ENCODE results near the gene PABPC4L. TPM values are rescaled to one million over a fixed set of nuclear protein-coding genes. Genes with fewer than 3 reads are reported as not detected.
"Not testable (repeated sequence)": the region's sequence is repeated elsewhere in the genome, so short reads cannot be mapped to it uniquely, and the experiment has no call there.

The PABPC4L gene
- 1.3 TPM for total RNA-seq
- long read RNA-seq, result 0 reads

DNA sequence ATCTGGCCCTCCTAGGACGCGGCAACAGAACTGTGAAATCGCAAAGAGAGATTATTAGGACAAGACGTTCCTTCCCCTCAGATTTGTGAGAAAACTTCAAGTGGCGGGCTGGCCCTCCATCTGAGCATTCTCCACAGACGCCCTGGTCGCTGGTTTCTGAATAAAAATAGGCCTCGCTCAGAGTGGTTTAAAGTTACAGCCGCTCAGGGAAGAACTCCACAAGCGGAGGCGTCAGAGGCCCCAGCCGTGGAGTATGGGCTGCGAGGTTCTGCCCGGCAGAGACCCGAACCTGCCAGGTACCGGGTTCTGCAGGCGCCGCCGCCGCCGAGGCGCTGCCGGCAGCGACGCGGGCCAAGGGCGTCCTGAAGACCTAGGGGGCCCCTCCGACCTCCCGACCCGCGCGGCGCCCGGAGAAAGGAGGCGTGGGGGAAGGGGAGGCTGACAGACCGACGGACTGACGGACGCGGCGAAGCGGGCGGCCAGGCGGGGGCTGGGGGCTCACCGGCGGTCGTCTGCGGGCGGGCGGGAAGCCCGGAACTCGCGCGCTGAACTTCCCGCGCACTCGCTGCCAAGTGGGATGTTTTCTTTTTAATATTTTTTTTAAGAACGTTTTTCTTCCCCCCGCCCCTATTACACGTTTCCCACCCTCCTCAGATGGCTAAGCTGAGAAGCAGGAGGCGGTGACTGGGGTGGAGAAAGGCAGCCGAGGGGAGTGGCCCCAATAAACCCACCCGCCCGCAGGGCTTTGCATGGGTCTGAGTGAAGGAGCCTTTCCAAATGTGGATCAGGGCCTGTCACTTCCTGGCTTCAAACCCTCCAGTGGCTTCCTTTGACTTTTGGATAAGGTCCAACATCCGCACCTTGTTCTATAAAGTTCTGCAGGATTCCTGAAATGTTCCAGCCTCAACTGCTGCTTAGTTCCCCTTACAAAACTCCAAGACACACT, at the start of gene PABPC4L:
TSS of gene PABPC4L (minus strand) at position 574 of the 946 bp plus-strand sequence. CDS start 770 bp downstream, outside the sequence.
- DNase-seq (ENCODE audit: low spot score), result peak; percentile 86

DNA sequence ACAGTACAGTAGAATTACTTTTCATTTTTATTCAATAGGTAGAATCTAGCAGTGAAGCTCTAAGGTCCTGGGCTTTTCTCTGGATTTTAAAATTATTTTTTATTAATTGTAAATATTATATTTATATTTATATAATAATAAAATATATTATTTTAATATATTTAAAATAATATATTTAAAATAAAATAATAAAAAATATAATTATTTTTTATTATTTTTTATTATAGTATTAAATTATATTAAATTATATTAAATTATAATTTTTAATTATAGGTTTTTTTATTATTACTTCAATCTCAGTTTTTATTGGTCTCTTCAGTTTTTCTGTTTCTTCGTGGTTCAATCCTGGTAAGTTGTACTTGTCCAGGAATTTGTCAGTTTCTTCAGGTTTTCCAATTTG, 49.7 kb upstream of the PABPC4L start:
- DNase-seq (ENCODE audit: low spot score), result no peak

DNA sequence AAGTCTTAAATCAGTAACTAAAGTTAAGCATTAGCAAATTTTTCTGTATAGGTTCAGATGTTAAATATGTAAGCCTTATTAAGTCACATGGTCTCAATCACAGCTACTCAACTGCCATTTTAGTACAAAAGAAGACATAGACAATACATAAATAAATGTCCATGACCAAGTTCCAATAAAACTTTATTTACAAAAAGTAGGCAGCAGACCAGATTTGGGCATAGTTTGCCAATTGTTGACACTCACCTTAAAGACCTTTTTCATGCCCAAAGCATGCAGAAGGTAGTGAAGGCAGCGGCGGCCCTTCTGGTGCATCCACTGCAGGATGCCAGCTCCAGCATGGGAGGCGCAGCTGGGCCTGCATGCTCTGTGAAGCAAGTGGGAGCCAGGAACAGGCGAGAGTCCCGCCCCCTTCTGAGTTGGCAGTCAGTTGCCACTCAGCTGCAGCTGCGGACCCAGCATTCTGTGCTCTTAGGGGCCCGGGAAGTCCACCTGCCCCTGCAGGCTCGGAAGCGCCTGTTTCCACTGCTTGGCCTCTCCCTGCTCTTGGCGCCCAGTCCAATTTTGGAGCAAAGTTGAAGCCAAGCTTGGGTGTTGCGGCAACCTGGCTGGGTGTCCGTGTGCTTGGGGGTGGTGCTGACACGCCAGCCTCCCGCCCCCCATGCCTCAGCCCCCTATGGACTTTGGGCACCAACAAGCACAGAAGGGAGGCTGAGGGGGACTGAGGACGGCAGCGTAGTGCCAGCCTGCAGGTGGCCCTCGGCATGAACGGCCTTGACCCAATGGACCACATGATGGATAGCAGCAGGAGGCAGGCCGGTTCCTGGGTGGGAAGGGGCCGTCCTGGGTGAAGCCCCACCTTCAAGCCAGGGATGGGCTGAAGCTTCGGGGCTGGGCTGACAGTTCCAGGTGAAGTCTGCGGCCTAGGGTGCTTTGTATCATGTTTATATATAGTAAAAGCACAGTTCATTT, 42.4 kb upstream of the PABPC4L start:
- DNase-seq (ENCODE audit: low spot score), result peak; percentile 75

DNA sequence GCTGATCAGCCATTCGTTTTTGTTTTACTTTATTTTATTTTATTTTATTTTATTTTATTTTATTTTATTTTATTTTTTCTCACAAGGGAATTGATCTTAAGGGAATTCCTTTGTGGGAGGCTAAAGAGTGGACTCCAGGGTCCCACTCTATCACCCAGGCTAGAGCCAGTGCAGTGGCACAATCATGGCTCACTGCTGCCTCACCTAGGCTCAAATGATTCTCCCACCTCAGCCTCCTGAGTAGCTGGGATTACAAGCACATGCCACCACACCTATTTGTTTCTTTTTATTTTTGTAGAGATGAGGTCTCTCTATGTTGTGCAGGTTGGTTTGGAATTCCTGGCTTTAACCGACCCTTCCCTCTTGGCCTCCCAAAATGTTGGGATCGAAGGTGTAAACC, 17.5 kb upstream of the PABPC4L start:
- no peak for DNase-seq (ENCODE audit: low spot score)

DNA sequence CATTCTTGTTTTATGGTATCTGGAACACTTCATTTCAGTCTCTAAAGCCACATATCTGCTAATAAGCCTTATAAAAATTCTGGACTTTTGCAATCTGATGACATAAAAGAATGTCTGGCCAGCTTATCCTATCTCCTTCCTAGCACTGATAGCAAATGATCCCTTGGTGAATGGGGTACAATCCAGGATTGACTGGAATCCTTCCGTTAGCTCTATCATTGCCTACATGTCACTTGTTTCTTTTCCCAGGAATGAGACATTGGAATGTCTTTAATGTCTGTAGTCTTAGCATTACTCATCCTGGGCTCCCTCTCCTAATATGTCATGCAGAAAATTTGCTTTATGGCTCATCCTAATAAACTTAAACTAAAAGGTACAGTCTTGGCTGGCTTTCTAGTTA, 14.8 kb upstream of the PABPC4L start:
- no peak for DNase-seq (ENCODE audit: low spot score)

- DNase-seq (ENCODE audit: low spot score), result no peak
These were observed 14.2 kb upstream of the PABPC4L start for GRCh38 chr4:134215620-134216344.

GRCh38 chr4:134207955-134208354, 6.4 kb upstream of the PABPC4L start:
- DNase-seq (ENCODE audit: low spot score), result not testable (repeated sequence)

DNA sequence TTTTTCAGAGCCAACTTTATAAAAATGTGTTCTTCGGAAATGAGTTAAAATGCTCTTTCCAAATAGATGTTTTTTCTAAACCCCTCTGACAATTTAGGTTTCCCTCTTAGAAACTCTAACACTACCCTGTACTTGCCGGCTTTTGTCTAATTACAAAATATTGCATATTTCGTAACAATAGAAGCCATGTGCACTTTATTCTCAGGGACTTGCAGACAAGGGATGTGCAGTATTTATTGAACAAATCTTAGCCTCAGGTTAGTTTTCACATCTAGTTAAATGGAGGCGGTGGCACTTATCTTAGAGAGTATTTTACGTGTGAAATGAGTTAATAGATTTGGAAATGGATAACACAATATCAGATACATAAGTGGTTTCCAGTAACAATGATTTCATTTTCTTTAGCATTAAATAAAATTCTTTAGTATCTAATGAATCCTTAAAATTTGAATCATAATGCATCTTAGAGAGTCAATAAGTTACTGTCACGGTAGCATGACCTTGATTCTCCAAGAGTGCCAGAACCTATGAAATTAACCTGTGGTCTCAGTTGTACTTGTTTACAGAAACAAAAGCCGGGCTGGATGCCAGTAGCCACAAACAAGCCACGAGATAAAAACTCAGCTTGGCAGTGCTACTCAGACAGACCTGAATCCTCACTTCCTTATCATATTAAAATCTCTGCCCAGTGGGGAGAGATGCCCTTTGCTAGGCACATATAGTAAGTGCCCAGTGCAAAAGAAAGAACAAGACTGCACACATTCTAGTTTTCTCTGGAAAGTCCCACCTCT, 772 bp upstream of the PABPC4L start:
- no peak for DNase-seq (ENCODE audit: low spot score)

GRCh38 chr4:134200811-134201215, 776 bp downstream of the PABPC4L start:
- DNase-seq (ENCODE audit: low spot score), result no peak

DNA sequence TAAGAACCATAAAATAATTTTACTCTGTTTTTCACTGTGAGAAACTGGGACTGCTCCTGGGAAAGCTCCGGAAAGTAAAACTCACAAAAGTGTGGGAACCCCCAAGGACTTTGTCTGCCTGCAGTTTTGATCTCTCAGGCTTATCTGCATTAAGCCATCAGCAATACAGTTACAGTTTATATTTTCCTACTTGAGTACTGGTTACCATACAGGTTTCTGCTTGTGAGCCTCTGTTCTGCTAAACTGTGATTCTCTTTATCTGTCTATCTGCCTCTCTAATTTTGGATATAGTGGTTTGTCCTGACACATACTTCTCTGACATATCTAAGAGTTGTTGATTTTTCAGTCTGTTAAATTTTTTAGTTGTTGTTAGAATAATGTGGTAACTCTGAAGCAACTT, 11.6 kb downstream of the PABPC4L start:
- DNase-seq (ENCODE audit: low spot score), result no peak

- DNase-seq (ENCODE audit: low spot score), result no peak
These were observed 12.1 kb downstream of the PABPC4L start for GRCh38 chr4:134189480-134189879.

GRCh38 chr4:134178706-134179105, 22.9 kb downstream of the PABPC4L start:
- DNase-seq (ENCODE audit: low spot score), result no peak

DNA sequence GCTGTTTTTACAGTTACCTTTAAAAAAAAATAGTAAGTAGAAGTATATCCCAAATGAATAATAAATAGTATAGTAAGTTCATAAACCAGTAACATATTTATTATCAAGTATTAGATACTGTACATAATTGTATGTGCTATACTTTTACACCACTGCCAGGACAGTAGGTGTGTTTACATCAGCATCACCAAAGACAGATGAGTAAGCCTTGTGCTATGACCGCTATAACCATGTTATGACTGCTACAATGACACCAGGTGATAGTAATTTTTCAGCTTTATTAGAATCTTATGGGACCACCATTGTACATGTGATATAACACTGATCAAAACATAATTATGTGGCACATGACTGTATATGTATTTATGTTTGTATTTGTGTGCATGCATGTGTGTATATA, 27.3 kb downstream of the PABPC4L start:
- no peak for DNase-seq (ENCODE audit: low spot score)

- no peak for DNase-seq (ENCODE audit: low spot score)
These were observed 41.4 kb downstream of the PABPC4L start for GRCh38 chr4:134160211-134160610.

DNA sequence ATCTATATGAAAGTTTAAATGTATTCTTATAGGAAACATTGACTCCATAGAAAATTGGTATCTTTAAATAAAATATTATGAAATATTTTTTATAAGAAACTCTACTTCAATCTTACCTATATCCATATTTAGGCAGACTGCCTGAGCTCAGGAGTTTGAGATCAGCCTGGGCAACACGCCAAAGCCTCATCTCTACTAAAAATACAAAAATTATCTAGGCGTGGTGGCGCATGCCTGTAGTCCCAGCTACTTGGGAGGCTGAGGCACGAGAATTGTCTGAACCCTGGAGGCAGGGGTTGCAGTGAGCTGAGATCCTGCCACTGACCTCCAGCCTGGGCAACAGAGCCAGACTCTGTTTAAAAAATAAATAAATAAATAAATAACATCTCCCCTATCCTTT, 47.5 kb downstream of the PABPC4L start:
- DNase-seq (ENCODE audit: low spot score), result no peak

DNA sequence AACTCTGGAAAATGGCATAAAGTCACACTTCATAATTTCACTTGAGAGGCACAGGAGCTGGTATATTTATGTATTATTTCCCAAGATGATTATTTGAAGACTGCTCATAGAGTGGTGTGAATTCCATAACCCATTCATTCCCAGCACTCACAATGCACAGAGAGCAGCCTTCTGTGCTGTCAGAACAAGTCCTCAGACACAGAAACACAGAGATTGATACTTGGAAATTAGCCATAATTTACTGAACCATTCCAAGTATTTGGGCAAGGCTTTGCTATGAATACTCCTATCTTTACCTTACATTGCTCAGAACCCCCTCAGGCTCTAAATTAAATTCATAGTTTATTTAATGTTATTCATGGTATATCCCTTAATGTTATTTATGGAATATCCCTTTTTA, 53.6 kb downstream of the PABPC4L start:
- no peak for DNase-seq (ENCODE audit: low spot score)
